GM19372 (cell line): ENCODE results near the gene KANSL1.
A peak's percentile ranks its signal among the peaks of the same experiment; 100 is the strongest.
"Not testable (repeated sequence)": the region's sequence is repeated elsewhere in the genome, so short reads cannot be mapped to it uniquely, and the experiment has no call there.

Experiments
- ATAC-seq: cut with Tn5 transposase; IDR thresholded peaks from one replicate; pipeline ENCODE4 v1.9.1; 2021; ENCODE audit warnings: mild to moderate bottlenecking, low read depth, moderate library complexity; ENCODE audit not compliant: unreplicated experiment

The KANSL1 gene

GRCh38 chr17:46192439-46193150 lies 634 bp downstream of the KANSL1 start:
- peak; percentile 26 for ATAC-seq

- ATAC-seq: no peak
Observed at GRCh38 chr17:46192189-46192438, 1.1 kb downstream of the KANSL1 start.

DNA sequence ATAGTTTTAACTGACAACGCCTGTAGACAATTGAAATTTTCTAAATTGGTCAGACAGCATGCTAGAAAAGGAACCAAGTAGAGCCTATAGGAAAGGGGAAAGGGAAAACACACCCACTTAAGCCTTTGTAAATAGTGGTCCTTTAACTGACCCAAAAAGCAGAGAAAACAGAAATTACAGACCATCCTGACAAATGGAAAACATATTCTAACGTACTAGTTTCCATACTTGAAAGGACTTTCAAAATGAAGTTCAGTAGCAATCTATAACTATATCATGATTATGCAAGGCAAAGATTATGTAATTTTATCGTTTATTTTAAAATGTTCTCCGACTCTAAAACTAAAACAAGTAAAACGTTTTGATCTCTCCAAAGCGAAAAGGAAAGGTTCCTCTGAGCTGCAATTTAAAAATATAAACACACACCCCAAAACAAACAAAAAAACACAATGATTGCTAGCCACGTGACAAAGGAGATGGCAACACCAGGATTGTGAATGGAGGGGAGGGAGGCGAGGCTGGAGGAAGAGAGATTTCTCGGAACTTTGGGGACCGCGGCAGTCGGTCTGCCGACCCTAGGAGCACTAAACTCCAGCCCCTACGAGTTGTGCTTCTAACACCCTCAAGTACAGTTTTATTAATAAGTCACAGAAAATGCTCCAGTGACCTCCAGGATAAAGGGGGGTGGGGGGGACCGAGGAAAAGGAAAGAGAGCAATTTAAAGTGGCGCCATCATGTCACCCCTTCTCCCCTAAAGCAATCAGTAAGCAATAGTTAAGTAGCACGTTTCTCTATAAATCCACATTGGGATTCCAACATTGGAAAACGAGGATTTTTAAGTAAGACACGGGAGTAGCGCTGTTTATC lies 1.7 kb downstream of the KANSL1 start:
- no peak for ATAC-seq

DNA sequence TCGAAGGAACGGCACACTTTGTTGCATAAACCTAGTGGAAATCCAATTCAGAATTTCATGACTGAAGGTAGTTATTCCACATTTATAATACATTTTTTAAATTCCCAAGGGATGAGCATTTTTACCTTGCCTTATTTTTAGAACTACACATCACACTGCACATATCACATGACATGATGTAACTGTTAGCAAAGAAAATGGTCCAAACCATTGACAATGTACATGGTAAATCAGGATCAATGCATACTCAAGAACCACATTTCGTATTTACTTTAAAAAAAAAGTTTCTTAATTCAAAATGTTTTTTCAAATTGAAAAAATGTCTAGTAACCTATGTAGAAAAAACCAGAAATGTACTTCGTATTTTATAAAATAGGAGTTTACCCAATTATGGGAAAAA lies 2.5 kb downstream of the KANSL1 start:
- ATAC-seq: no peak

- not testable (repeated sequence) for ATAC-seq
Observed at GRCh38 chr17:46186827-46187235, 6.4 kb downstream of the KANSL1 start.

DNA sequence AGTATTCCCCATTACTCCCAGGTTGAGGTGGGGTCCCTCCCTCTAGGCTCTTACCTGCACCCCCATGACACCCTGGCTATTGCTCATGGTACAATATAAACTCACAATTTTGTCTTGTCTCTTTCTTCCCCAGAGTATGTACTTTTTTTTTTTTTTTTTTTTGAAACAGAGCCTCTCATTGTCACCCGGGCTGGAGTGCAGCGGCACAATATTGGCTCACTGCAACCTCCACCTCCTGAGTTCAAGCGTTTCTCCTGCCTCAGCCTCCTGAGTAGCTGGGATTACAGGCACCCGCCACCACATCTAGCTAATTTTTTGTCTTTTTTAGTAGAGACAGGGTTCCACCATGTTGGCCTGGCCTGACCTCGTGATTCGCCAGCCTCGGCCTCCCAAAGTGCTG lies 8.5 kb downstream of the KANSL1 start:
- ATAC-seq: no peak

- not testable (repeated sequence) for ATAC-seq
Observed at GRCh38 chr17:46183383-46183782, 9.8 kb downstream of the KANSL1 start.

- ATAC-seq: no peak
Observed at GRCh38 chr17:46182961-46183360, 10.3 kb downstream of the KANSL1 start.

GRCh38 chr17:46181940-46182339 lies 11.3 kb downstream of the KANSL1 start:
- ATAC-seq: no peak

- not testable (repeated sequence) for ATAC-seq
Observed at GRCh38 chr17:46181316-46181715, 11.9 kb downstream of the KANSL1 start.

DNA sequence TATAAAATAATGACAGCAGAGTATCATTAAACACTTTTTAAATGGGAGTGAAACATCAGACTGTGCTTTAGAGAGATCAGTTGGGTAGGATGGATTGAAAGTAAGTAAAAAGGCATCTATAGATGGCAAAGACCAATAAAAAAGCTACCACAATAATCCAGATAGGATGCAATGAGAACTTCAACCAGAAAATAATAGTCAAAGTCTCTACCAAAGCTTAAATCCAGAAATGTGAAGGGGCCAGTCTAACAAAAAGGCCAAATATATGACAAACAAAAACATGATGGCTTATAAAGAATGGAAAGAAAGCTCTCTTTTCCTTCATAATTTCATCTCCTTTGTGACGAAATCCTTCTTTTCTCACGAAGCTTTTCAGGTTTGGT lies 12.3 kb downstream of the KANSL1 start:
- no peak for ATAC-seq

DNA sequence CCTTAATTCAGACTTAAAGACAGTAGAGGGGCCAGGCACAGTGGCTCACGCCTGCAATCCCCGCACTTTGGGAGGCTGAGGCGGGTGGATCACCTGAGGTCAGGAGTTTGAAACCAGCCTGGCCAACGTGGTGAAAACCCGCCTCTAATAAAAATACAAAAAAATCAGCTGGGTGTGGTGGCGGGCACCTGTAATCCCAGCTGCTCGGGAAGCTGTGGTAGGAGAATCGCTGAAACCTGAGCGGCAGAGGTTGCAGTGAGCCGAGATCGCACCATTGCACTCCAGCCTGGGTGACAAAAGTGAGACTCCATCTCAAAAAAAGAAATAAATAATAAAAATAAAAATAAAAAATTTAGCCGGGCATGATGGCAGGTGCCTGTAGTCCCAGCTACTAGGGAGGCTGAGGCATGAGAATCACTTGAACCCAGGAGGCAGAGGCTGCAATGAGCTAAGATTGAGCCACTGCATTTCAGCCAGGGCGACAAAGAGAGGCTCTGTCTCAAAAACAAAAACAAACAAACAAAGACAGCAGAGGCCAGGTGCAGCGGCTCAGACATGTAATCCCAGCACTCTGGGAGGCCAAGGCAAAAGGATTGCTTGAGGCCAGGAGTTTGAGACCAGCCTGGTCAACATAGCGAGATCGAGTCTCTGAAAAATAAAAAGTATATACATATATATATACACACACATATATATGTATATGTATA lies 12.9 kb downstream of the KANSL1 start:
- not testable (repeated sequence) for ATAC-seq

- ATAC-seq: no peak
Observed at GRCh38 chr17:46179375-46179999, 13.7 kb downstream of the KANSL1 start.

GRCh38 chr17:46178550-46179214 lies 14.5 kb downstream of the KANSL1 start:
- ATAC-seq: no peak

DNA sequence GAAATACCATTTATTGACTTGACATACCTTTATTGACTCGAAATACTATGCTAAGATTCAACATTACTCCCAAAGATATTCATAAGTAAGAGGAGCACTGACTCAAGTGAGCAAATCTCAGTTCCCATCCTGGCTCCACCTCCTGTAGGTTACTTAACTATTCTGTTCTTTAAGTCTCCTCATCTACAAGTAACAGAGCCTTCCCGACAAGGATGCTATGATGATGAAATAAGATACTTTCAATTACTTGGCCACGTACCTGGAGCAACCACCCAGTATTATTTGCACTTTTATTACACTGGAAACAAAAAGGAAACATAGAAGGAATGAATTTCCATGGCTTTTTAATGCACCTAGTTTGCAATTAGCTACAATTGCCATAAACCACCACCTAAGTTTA lies 16.3 kb downstream of the KANSL1 start:
- ATAC-seq: no peak

- ATAC-seq: no peak
Observed at GRCh38 chr17:46175891-46176290, 17.3 kb downstream of the KANSL1 start.

- no peak for ATAC-seq
Observed at GRCh38 chr17:46173153-46173552, 20.1 kb downstream of the KANSL1 start.

- no peak for ATAC-seq
Observed at GRCh38 chr17:46171939-46172338, 21.3 kb downstream of the KANSL1 start.

DNA sequence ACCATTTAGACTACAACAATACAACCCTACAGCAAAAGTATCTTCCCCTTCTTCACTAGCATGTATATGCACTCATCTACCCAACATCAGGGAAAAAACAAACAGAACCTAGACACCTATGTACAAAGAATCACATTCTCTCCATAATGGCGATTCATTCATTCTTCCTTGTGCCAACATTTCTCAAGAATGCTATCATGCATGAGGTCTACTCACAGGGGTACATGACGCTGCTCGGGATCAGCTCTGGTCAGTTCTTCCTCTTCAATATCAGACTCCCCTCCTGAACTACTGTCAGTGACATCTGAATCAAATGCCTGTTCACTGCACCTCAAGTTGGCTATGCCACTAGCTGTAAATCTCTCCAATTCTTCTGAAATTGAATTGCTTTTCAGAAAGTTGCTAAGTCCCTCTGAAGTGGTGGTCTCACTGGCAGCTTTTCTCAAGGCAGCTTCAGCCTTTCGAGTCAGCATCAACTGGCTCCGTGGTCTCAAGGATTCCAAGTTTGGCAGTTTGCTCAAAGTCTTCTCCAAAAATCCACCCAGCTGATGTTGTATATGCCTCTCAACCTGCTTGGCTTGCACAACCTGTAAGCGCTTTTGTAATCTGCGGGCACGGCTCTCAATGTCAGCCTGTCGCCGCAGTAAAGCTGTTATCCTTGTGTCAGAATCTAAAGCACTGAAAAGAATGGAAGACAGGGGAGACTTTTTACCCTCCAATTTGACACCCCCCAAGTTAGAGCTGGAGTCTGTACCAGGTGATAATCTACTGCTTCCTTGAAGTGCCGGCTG lies 22.4 kb downstream of the KANSL1 start:
- no peak for ATAC-seq
